CD14-positive monocyte (primary cell): Measurements from ENCODE around the gene BHLHE41. TPM values are rescaled to one million over a fixed set of nuclear protein-coding genes. Genes with fewer than 3 reads are reported as not detected.
A peak's percentile ranks its signal among the peaks of the same experiment; 100 is the strongest.

Experiments
- DNase-seq, 3 donors: peaks; one replicate each; pipeline ENCODE4 v3.0.0-alpha.2; 2011 to 2022
- H2AFZ ChIP-seq: 2 replicates; pipeline ENCODE4 v1.6.0; 2012; ENCODE audit warnings: mild to moderate bottlenecking, low read depth, low read length, inconsistent platforms; ENCODE audit not compliant: insufficient read depth, poor library complexity, severe bottlenecking
- H3K27ac ChIP-seq, 2 donors: 1 replicate in 1 of 2; 2 replicates in 1 of 2; pipeline ENCODE4 v1.5.1; 2012 to 2013; ENCODE audit warnings: low read length in 2 of 2, control low read depth in 1 of 2, inconsistent platforms in 1 of 2, low read depth in 1 of 2, mild to moderate bottlenecking in 1 of 2
- H3K27me3 ChIP-seq, 2 donors: one replicate each; pipeline versions ENCODE4 v1.6.0 to v1.6.1; 2011 to 2013; ENCODE audit warnings: low read length in 2 of 2; ENCODE audit not compliant: control insufficient read depth in 2 of 2, insufficient read depth in 2 of 2
- H3K36me3 ChIP-seq, 2 donors: replicated peaks in 1 of 2; 1 replicate in 1 of 2; 2 replicates in 1 of 2; pipeline versions ENCODE4 v1.5.1 to v1.6.1; 2012 to 2013; ENCODE audit warnings: low read length in 2 of 2, control low read depth in 1 of 2, inconsistent platforms in 1 of 2, mild to moderate bottlenecking in 1 of 2; ENCODE audit not compliant: insufficient read depth in 2 of 2, control insufficient read depth in 1 of 2
- H3K4me1 ChIP-seq, 2 donors: 1 replicate in 1 of 2; 2 replicates in 1 of 2; pipeline versions ENCODE4 v1.5.1 to v1.6.1; 2012 to 2013; ENCODE audit warnings: low read length in 2 of 2, control low read depth in 1 of 2, inconsistent platforms in 1 of 2, mild to moderate bottlenecking in 1 of 2, moderate library complexity in 1 of 2; ENCODE audit not compliant: insufficient read depth in 2 of 2, control insufficient read depth in 1 of 2
- H3K4me2 ChIP-seq: replicated peaks from 2 replicates; pipeline ENCODE3; 2012; ENCODE audit warnings: low read length, moderate library complexity, mild to moderate bottlenecking; ENCODE audit not compliant: poor library complexity, severe bottlenecking; ENCODE audit errors: extremely low read depth
- H3K4me3 ChIP-seq, 3 experiments: fragments of 200-600 bp in 1 of 3; sonication (generic) in 1 of 3; replicated peaks in 1 of 3; 1 replicate in 2 of 3; 2 replicates in 1 of 3; pipeline ENCODE4 v1.5.1; 2011 to 2013; ENCODE audit warnings: low read length in 3 of 3, mild to moderate bottlenecking in 3 of 3, control low read depth in 2 of 3, low read depth in 2 of 3, inconsistent platforms in 1 of 3, moderate library complexity in 1 of 3
- H3K79me2 ChIP-seq: 2 replicates; pipeline ENCODE4 v1.6.0; 2012; ENCODE audit warnings: mild to moderate bottlenecking, control low read depth, inconsistent platforms, low read length, moderate library complexity; ENCODE audit not compliant: insufficient read depth
- H3K9ac ChIP-seq: 2 replicates; pipeline ENCODE4 v1.6.0; 2017; ENCODE audit warnings: low read length, mild to moderate bottlenecking; ENCODE audit not compliant: insufficient read depth, poor library complexity, severe bottlenecking
- H3K9me3 ChIP-seq, 2 donors: replicated peaks in 1 of 2; 1 replicate in 1 of 2; 2 replicates in 1 of 2; pipeline versions ENCODE4 v1.5.1 to v1.6.1; 2012 to 2013; ENCODE audit warnings: low read length in 2 of 2, control low read depth in 1 of 2; ENCODE audit not compliant: control insufficient read depth in 1 of 2, insufficient read depth in 1 of 2
- H4K20me1 ChIP-seq: 2 replicates; pipeline ENCODE4 v1.6.0; 2012; ENCODE audit warnings: mild to moderate bottlenecking, low read length, control low read depth, moderate library complexity; ENCODE audit not compliant: insufficient read depth
- H3K27ac Mint-ChIP-seq, 7 donors: one replicate each; pipeline ENCODE4 v1.8.0; 2020; ENCODE audit warnings: mild to moderate bottlenecking in 7 of 7, mixed read lengths in 7 of 7, moderate library complexity in 6 of 7, inconsistent platforms in 2 of 7
- H3K27me3 Mint-ChIP-seq, 3 donors: one replicate each; pipeline ENCODE4 v1.8.0; 2021 to 2022; ENCODE audit warnings: low read depth in 3 of 3, mild to moderate bottlenecking in 3 of 3, mixed read lengths in 3 of 3, moderate library complexity in 3 of 3, inconsistent platforms in 1 of 3
- H3K36me3 Mint-ChIP-seq, 2 donors: one replicate each; pipeline ENCODE4 v1.8.0; 2020; ENCODE audit warnings: mixed read lengths in 2 of 2, inconsistent platforms in 1 of 2, mild to moderate bottlenecking in 1 of 2
- H3K4me1 Mint-ChIP-seq: one replicate; pipeline ENCODE4 v1.8.0; 2020; ENCODE audit warnings: mild to moderate bottlenecking, mixed read lengths
- H3K4me3 Mint-ChIP-seq, 2 donors: one replicate each; pipeline ENCODE4 v1.8.0; 2020; ENCODE audit warnings: mild to moderate bottlenecking in 2 of 2, mixed read lengths in 2 of 2, moderate library complexity in 1 of 2
- H3K9me3 Mint-ChIP-seq, 7 donors: one replicate each; pipeline ENCODE4 v1.8.0; 2020 to 2022; ENCODE audit warnings: mixed read lengths in 7 of 7, mild to moderate bottlenecking in 6 of 7, moderate library complexity in 6 of 7, inconsistent platforms in 2 of 7
- CTCF ChIP-seq: fragments of 200-600 bp; IDR thresholded peaks from one replicate; pipeline ENCODE4 v1.8.0; 2022; ENCODE audit warnings: antibody characterized with exemption, mild to moderate bottlenecking
- WGBS: methylation state at CpG from one replicate; pipeline ENCODE4 v1.1.5; 2013; ENCODE audit warnings: missing lambda C conversion rate; ENCODE audit not compliant: insufficient coverage; 5-methylcytosine and 5-hydroxymethylcytosine counted together
- intact Hi-C, 2 donors: fragments of 100-400 bp; cut with micrococcal nuclease; formaldehyde crosslinking; loops; one replicate each; pipeline versions ENCODE4 v1.15.0 to v1.15.1; 2023
- polyA plus RNA-seq, 3 donors: library from polyadenylated mRNA; depleted of rRNA in 1 of 3; unstranded in 2 of 3; stranded (reverse) in 1 of 3; fragments of 300-500 nt in 2 of 3; fragments of >200 nt in 1 of 3; fragmentation: Illumina TruSeq in 2 of 3; gene quantifications; 1 replicate in 2 of 3; 2 replicates in 1 of 3; pipeline ENCODE4 v1.2.3, GENCODE V29; 2012 to 2021

The BHLHE41 gene
- polyA plus RNA-seq, 3 donors, result 0.03 TPM; not detected in 2

DNA sequence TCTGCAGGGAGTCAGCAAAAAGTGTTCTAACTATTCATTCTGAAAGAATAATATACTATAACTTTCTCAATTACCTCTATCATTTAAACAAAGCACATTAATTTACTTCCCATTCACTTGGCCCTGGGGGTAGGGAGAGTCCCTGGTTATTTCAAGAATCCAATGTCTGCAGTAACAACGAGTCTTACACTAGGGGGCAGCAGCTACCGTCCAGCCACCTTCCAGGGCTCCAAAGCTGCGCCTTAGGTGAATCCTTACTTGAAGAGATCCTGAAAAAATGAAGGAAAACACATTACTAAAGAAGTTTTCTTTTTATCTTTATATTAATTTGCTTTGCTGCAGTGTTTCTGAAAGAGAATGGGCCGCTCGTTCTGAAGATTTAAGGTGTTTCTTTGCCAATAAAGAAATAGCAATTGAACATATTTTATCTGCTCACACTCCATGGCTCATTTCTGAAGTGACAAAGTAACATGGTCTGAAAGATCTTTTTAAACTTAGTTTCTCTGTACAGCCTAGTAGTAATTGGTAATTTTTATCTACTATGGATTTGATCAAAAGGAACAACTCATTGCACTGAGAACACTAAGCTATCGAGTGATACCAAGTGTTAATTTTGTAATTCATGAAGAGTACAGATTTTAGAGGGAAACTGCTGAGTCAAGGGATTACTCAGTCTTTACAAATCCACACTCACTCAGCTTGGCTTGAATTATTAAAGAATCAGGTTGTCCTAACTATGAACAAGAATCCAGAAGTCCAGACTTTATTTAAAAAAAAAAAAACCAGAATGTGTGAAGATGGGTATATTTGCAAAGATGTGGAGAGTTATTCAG is 27.6 kb downstream of the BHLHE41 start:
- Mint-ChIP-seq H3K9me3 (no peaks in the 10 kb centered on the region), H3K36me3 (no peaks in the 10 kb centered on the region), H3K4me1 (peaks cover 5% of the 10 kb centered on the region), H3K4me3 (no peak overlapping the region), H3K27ac (no peak overlapping the region), H3K27me3 (peaks cover 0 to 1% (median 0%) of the 10 kb centered on the region in 3 donors)
- no peak overlapping the region for H3K27ac ChIP-seq
- no peaks in the 10 kb centered on the region for H3K9me3 ChIP-seq
- H2AFZ ChIP-seq, result no peak overlapping the region
- H3K4me2 ChIP-seq, result no peak overlapping the region
- WGBS, result no CpG with 5 or more reads among the region's 6 CpGs
- H3K4me1 ChIP-seq, result peaks cover 0 to 8% of the 10 kb centered on the region in 2 donors
- H3K79me2 ChIP-seq, result no peaks in the 10 kb centered on the region
- no peaks in the 10 kb centered on the region for H4K20me1 ChIP-seq
- DNase-seq, result peak; percentile 58 to 76 (median 70)
- peak; percentile 97 for TF ChIP-seq CTCF
- no peaks in the 10 kb centered on the region for H3K27me3 ChIP-seq
- H3K9ac ChIP-seq, result no peak overlapping the region
- no peaks in the 10 kb centered on the region for H3K36me3 ChIP-seq
- intact Hi-C loops, result loop anchor here in 1 of 2 donors (5.0 kb wide), 1 partner anchor 430 kb away; no protein-coding TSS in a partner anchor
- no peak overlapping the region for H3K4me3 ChIP-seq

GRCh38 chr12:26096036-26096435 is 28.8 kb downstream of the BHLHE41 start:
- no peak overlapping the region for H3K27ac ChIP-seq
- no CpG with 5 or more reads among the region's 2 CpGs for WGBS
- no peak overlapping the region for H3K4me2 ChIP-seq
- no peaks in the 10 kb centered on the region for H3K79me2 ChIP-seq
- H4K20me1 ChIP-seq, result no peaks in the 10 kb centered on the region
- H2AFZ ChIP-seq, result no peak overlapping the region
- no peak overlapping the region for H3K9ac ChIP-seq
- H3K4me1 ChIP-seq, result peaks cover 0 to 3% of the 10 kb centered on the region in 2 donors
- no peak overlapping the region for H3K4me3 ChIP-seq
- intact Hi-C loops, result loop anchor here in 1 of 2 donors (5.0 kb wide), 1 partner anchor 431 kb away; no protein-coding TSS in a partner anchor
- Mint-ChIP-seq H3K27me3 (peaks cover 0 to 1% (median 0%) of the 10 kb centered on the region in 3 donors), H3K36me3 (no peaks in the 10 kb centered on the region), H3K27ac (no peak overlapping the region), H3K9me3 (no peaks in the 10 kb centered on the region), H3K4me1 (no peaks in the 10 kb centered on the region), H3K4me3 (no peak overlapping the region)
- TF ChIP-seq CTCF, result no peak
- H3K27me3 ChIP-seq, result no peaks in the 10 kb centered on the region
- DNase-seq, result no peak
- H3K36me3 ChIP-seq, result no peaks in the 10 kb centered on the region
- no peaks in the 10 kb centered on the region for H3K9me3 ChIP-seq
